IPS DF 4.7 (cell line): ENCODE measurements around the gene MXI1.

Source experiments
- DNase-seq: peaks from one replicate; pipeline ENCODE4 v3.0.0-alpha.2; 2013; ENCODE audit warnings: low spot score; ENCODE audit errors: extremely low read depth

MXI1 gene

DNA sequence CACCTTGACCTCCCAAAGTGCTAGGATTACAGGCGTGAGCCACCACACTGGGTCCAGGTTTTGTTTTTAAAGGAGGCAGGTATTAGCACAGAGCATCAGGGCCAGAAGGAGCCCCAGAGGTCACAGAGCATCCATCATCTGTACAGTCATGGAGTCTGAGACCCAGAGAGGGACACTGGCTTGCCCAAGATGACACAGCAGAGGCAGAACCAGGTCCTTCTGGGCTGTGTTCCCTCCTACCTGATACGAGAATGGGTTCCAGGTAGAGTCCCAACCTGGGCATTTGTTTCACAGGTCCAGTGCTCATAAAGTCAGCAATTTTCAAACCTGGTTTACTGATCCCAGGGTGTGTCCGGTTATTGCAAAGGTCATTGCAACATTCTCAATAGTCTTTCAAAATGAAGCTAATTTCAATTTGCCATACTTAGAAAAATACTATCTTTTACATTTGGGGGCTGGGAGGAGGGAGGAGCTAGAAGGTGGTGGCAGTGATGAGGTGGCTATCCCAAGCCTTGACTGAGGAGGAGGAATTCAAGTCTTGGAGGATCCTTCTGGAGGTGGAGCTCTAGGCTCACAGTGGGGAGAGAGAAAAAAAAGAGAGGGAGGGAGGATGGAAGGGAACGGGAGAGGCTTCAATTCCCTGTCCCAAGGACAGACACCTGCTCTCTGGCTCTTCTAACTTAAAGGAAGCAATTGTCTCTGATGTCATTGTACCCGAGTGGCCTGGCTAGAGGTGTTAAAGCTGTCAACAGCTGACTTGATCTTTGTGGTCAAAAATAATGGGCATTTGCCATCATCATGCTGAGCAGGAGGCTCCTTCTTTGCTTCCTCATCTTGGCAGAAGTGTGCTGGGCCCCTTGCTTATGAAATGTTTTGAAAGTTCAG, 8.1 kb downstream of the MXI1 start:
- no peak for DNase-seq

DNA sequence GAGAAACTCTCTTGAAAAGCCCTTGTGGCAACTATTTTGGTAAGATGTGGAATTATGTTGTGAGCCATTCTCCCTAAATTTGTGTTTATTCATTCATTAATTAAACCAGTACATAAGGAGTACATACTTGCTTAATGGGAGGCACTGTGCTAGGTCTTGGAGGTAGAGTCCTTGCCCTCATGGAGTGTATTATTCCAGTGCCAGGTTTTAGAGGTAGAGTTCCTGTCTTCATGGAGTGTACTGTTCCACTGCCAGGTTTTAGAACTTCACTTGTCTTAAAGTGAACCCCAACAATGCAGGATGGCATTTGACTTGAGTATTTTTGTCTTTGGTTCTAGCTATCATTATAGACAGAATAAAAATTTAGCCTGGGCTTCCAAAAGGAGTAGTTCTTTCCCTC, 8.8 kb downstream of the MXI1 start:
- no peak for DNase-seq

DNA sequence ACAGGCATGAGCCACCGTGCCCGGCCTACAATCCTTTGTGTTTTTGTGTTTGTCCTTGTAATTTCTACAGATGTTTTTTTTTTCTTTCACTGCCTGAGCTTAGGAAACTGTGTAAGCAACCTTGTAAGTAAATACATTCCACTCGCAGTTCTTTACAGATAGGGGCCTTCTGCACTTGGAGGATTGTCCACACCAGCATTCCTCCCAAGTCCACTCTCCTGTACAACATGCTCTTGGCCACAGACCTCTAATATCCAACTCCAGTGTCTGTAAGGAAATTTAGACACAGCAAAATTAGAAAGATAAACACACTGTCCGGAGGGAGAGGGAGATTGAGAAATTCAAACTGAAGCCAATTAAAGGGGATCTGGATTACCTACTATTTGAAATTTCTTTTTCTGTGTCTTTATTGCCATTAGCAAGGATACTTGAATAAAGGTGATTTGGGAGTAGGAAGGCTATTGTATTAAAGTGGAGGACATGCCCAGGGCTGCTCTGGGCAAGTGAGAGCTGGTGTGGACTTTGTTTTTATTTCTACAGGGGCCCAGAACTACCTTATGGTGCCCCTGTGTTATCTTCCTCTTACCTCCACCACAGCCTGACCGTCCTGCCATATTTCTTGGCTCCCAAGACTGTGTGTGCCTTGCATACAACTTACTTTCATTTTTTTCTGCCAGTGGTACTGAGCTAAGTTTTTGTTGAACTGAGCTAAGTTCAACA, 9.7 kb downstream of the MXI1 start:
- no peak for DNase-seq

DNA sequence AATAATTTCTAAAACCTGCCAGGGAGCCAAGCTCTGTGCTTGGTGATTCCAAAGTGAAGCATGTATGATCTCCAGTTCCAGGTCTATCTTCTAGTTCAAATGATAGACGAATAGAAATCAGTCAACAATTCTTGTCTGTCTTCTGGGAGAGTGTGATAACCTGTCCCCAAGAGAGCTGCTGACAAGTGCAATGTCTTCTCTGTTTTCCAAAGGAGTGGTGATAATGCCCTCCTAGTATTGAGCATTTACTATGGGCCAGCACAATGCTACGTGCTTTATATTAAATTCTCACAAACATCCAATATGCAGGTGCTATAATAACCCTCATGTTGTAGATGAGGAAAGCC, 10.2 kb downstream of the MXI1 start:
- no peak for DNase-seq

DNA sequence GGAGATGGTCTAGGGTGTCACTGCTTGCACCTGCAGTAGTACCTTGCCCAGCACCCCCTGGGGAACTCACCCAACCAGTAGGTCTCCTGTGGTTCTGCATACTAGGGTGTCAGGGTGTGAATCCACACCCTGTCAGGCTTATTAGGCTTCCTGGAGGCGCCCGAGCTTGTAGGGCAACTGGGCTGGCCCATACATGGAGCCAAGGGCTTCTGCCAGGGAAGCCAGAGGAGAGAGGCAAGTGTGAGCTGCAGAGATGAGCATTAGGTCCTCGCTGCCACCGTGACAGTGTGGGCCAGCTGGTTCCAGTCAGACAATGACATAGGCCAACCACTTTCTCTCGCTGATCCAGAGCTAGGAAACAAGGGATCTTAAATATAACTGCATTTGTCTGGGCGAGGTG, 11.2 kb downstream of the MXI1 start:
- DNase-seq = no peak

DNA sequence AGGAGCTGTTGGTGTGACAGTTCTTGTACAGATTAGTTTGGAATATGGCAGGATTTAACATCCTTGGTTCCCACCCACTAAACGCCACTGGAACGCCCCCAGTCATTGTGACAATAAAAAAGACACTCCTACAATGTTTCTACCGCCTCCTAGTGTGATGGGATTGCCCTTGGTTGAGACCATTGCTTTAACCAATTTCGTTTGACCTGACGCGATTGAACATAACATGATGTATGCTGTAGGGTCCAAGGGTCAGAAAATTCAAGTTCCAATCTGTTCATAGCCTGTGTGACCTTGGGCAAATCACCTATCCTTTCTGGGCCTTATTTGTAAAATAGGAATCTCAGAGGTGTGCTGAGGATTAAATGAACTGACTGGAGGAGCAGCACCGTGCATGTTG, 12.5 kb downstream of the MXI1 start:
- no peak for DNase-seq

DNA sequence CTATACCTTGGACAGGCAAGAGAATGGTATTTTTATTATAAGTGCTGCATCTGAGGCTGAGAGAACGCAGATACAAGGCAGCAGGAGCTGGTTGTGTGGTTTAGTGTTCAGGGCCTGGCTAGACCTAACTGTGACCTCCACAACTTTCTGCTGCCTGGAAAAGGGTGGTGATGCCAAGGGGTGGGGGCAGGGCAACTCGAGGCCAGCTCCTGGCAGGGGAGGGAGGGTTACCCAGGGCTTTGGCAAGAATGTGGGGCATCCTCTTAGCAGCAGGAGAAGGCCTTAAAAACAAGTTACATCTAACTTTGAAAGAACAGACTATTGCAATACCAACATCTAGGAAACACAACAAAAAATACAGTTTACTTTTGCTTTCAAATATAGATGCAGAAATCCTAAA, 13.0 kb downstream of the MXI1 start:
- DNase-seq = no peak

DNA sequence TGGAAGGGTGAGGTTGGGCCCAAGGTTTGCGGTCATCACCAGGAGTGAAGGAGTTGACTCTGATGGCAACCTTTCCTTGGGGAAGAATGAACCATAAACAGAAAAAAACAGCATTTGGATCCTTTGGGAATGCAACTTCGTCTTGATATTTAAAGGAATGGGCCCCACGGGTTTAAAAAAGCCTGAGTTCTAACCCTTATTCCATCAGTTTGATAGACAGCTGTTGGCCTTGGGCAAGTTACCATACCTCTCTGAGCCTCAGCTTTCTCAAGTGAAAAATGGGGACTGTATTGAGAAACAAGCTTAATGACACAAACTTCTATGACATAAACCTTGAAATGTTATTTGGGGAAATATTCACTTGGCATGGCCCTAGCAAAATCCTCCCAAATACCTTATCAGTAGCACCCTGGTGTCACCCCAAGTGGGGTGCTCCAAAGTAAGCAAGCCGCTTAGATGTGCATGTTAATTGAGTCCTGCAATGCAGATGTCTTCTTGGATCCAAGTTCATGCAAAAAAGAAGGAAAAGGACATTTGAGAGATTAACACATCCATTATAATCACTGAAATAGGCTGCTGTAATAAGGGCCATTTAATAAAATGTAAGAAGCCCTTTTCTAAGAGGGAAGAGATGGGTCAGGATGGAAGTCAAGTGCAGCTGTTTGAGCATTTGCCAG, 13.8 kb downstream of the MXI1 start:
- DNase-seq = no peak

DNA sequence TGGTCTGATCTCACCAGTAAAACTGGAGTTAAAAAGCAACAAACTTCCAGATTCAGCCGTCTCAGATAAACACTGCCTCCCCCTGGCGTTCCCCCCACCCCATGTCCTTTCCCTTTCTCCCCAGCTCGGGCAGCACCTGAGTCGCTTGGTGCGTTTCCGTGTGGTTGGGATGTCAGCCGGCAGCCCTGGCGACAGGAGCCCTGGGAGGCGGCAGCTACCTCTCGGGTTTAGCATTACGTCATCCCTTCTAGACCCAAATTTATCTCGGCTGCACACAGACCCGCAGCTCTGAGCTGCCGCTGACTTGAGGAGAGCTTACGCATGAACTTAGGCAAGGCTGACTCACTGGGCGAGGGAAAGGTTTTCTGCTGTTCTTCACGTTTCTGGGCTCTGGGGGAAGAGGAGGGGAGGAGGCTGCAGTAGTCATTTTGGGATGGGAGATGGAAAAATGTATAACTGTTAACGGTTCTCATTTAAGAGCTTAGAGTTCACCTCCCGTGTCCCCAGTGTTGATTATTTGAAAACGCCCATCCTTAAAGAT, 14.4 kb downstream of the MXI1 start:
- no peak for DNase-seq

DNA sequence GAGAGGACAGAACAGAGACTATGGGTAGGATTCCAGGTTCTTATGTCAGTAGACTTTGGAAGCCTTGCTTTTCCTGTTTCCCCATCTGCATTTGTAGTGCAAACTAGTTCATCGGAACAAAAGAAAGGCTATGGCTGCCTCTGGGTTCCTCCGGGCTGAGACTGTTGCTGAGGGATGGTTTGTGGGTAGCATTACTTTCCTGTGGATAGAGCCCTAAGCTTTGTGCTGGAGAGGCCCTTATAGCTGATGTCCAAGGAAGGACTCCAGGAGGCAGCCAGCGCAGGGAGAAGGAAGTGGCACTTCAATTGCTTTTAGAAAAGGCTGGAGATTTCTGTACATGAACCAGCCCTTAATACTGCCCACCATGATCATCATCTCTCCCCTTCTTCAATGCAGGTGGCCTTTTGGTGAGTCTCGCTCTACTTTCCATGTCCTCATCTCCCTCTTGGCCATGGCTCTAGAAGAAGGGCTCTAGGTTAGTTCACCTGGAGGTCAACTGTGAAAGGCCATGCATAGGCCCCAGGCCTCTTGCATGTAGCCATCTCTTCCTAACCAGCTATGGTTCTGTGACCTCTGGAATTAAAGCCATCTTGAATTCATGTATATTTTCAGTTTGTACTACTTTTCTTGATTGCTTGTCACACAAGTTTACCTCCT, 15.4 kb downstream of the MXI1 start:
- DNase-seq = no peak

DNA sequence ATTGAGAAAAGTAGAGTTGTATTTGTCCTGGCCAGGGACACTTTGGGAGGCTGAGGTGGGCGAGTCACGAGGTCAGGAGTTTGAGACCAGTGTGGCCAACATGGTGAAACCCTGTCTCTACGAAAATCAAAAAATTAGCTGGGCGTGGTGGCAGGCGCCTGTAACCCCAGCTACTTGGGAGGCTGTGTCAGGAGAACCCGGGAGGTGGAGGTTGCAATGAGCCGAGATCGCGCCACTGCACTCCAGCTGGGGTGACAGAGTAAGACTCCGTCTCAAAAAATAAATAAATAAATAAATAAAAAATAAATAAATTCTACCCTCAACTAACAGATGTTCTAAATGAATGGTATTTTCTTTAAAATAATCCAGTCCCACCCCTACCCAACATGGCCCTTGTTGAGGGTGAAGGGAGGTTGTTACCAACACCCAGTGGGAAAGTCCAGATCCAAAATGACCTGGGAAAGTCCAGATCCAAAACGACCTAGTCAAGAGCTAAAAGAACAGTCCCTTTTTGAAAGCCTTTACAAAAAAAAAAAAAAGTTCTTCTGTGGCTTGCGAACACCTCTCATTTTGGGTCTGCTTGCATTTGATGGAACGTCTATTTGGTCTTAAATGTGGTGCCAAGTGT, 16.0 kb downstream of the MXI1 start:
- no peak for DNase-seq

DNA sequence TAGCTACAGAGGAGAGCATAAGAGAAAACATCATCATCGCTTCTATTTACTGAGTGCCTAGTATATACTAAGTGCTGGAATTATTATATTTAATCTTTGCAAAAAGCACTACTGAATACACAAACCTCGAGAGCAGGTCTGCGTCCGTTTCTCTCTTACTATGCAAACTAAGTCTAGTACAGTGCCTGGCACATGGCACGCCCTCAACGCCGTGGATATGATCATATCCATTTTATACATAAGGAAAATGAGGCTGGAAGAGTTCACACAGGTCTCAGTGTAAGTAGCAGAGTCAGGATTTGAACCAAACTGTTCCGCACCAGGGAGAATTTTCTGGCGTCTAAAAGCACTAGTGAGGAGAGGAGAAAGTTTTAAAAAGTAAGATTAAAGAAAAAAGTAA, 17.6 kb downstream of the MXI1 start:
- DNase-seq = no peak

DNA sequence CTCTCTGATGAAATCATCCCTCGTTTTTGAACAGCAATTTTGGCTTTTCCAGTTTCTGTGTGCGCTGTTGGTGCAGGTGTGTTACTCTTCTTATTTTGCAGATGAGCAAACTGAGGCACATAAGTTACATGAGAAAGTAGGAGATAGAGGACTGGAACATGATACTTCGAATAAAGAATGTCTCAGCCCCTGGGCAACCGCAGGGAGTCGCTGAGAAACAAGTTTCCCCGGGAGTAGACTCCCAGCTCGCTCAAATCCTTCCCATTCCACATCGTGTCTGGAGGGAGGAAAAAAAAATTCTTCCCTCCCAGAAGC, 18.0 kb downstream of the MXI1 start:
- no peak for DNase-seq

DNA sequence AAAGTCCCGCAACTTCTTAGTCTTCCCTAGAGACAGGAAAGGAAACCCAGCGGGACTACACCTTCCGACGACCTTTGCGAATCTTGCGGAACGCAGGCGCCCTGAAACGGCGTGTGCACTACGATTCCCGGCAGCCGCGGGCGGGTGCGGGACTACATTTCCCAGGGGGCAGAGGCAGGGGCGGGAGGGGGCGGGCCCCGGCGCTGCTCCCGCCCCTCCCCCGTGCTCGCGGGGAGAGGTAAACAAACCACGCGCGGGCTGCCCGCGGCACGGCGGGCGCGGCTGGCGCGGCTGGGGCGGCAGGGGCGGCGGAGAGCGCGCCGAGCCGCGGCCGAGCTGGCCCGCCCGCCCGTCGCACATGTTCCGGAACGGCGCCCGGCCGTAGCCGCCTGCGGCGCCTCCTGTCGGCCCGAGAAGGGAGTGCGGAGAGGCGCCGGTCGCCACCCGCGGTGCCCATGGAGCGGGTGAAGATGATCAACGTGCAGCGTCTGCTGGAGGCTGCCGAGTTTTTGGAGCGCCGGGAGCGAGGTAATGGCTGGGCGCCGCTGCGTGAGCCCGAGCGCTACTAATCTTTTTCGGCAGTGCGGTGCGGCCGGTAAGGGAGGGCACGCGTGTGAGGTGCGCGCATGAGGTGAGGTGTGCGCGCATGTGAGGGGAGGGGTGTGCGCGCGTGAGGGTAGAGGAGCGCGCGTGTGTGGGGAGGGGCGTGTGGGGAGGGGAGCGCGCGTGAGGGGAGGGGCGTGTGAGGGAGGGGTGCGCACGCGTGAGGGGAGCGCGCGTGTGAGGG, 18.5 kb downstream of the MXI1 start:
- DNase-seq = peak; percentile 79

DNA sequence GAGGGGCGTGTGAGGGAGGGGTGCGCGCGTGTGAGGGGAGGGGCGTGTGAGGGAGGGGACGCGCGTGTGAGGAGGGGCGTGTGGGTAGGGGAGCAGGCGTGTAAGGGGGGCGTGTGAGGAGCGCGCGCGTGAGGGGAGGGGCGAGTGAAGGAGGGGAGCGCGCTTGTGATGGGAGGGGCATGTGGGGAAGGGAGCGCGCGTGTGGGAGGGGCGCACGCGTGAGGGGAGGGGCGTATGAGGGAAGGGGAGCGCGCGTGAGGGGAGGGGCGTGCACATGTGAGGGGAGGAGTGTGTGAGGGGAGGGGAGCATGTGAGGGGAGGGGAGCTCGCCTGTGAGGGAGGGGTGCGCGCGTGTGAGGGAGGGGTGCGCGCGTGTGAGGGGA, 19.1 kb downstream of the MXI1 start:
- DNase-seq = no peak

DNA sequence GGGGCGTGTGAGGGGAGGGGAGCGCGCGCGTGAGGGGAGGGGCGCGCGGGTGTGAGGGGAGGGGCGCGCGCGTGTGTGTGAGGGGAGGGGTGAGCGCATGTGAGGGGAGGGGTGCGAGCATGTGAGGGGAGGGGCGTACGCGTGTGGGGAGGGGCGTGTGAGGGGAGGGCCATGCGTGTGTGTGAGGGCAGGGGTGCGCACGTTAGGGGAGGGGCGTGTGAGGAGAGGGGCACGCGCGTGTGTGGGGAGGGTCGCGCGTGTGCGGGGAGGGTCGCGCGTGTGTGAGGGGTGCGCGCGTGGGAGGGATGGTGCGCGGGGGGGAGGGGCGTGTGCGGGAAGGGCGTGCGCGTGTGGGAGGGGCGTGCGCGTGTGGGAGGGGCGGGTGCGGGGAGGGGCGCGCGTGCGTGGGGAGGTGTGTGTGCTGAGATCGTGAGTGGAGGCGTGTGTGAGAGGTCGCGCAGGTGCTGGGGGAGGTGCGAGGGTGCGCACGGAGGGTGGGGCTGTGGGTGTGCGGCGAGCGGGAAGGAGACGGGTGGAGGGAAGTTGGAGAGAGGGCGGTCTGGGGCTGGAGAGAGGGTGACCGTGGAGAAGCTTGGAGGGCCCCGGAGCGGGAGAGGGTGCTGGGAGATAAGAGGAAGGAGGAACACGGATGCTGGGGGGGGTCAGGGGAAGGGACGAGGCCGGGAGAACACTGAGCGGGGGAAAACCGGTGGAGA, 19.7 kb downstream of the MXI1 start:
- no peak for DNase-seq

DNA sequence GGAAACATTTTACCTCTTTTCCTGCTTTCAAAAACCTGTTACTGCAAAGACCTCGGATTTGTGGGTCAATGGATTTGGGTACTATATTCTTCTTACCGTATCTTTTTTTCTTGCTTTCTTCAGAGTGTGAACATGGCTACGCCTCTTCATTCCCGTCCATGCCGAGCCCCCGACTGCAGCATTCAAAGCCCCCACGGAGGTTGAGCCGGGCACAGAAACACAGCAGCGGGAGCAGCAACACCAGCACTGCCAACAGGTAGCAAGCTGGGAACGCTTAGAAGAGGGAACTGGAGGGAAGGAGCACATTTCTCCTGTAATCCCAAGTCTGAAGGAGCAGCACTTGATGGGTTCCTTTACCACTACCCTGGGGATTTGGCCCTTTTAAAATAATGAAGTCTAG, 20.7 kb downstream of the MXI1 start:
- DNase-seq = no peak

DNA sequence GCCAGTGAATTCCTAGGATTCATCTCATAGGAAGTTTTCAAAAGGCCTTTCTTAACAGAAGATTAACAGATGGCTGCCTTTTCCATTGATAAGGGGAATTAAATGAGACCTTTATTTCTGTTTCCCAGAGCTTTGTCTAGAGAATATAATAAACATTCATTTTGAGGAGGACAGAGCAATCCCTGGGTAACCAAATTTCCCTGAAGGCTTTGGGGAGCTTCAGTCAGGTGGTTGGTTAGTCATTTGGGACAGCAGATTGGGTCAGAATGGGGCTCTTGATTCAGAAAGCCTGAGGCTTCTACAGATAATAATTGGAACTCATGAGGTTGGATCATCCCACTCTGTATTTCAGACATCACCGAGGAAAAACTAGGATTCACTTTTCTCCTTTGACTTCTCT, 21.8 kb downstream of the MXI1 start:
- DNase-seq = no peak

DNA sequence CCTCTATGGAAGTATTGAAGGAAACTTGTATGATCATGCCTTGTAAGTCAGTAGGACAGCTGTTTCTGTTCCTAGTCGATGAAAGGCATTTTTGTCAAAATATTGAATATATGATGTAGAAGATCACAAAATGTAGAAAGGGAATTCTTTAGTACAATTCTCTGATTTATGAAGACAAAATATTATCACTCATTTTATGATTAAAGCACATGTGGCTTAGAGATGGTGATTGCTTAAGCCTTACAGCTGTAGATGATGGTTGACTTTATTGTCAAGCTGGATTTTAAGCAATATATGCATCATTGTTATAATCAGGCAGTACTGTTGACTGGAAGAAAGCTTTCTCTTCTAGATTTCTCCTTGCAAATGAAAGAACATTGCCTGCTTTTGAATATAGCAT, 26.4 kb downstream of the MXI1 start:
- no peak for DNase-seq

DNA sequence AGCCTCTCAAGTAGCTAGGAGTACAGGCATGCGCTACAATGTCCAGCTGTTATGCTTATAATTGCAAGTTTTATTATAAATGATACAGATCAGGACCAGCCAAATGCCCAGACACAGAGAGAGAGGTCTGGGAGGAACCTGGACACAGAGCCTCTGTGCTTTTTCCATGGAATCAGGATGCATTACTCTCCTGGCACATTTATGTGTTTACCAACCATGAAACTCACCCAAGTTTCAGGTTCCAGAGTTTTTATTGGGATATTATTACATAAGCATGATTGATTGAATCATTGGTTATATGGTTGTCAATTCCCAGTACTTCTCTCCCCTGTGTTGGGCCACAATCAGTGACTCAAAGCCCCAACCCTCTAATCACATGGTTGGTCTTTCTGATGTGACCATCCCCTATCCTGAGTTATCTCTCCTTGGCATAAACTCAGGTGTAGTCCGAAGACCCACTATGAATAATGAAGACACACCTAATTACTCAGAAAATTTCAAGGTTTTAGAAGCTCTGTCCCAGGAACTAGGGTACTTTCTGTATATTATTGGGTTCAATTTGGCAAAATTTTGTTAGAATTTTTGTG, 30.6 kb downstream of the MXI1 start:
- no peak for DNase-seq
